ENCODE measurements around the gene CA12.

The CA12 gene

GRCh38 chr15:63381301-63382204, at the start of gene CA12:
Gene CA12 (minus strand): TSS chr15:63381846. CDS start chr15:63381720, 126 bp downstream.
- TF ChIP-seq CTCF (IDR thresholded peaks at IDR 0.05; ENCODE audit: borderline replicate concordance, insufficient read depth, low read depth, low read length), result no peak
- H3K4me3 ChIP-seq (ENCODE audit: low read depth, low read length), result no peak within 1 kb of the TSS

DNA sequence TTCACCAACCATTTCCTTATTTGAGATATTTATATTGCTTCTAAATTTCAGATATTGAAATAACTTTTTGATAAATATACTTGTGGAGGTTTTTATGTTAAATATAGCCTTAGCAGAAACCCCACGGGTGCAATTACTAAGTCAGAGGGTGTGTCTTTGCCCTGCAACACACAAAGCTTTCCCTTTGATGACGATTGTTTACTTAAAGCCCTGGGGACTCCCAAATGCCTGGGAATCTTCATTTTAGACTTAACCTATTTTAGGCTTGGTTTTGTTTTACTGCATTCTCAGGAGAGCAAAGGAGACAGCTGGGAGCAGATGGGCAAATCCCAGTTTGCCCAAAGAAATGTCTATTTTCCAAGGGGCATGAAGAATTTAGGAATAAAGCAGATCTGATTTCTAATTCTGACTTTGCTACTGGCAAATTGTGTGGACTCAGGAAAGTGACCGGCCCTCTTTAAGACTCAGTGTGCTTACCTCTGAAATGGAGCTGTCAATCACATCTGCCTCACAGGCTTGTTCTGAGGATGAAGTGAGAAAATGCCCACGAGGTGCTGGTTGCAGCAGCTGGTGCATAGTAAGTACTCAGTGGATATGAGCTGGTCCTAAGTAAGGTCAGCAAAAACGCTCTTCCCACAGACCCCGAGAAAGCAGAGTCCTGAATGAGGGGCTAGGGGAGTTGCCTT, 49.3 kb upstream of the CA12 start:
- no peak overlapping the region for H3K4me3 ChIP-seq (ENCODE audit: low read depth, low read length)
- TF ChIP-seq CTCF (IDR thresholded peaks at IDR 0.05; ENCODE audit: borderline replicate concordance, insufficient read depth, low read depth, low read length), result no peak

GRCh38 chr15:63426552-63426951, 44.9 kb upstream of the CA12 start:
- TF ChIP-seq CTCF (IDR thresholded peaks at IDR 0.05; ENCODE audit: borderline replicate concordance, insufficient read depth, low read depth, low read length), result no peak
- H3K4me3 ChIP-seq (ENCODE audit: low read depth, low read length), result no peak overlapping the region

DNA sequence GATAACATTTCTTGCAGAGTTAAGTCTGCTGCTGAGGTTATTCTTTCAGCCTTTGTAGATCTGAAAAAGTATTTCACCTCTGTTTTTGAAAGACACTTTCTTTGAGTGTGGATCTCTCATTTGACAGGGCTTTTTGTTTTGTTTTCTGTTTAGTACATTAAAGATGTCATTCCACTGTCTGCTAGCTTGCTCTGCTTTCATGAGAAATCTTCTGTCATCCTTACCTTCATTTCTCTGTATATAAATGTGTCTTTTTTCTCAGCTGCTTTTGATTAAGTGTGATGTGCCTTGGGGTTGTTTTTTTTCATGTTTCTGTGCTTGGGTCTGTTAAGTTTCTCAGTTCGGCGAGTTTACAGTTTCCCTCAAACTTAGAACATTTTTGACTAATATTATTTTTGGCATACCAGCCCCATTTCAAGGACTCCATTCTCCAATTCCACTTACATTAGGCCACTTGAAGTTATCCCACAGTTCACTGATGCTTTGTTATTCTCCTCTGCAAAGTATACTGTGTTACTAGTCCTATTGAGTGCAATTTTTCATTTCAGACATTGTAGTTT, 43.9 kb upstream of the CA12 start:
- no peak for TF ChIP-seq CTCF (IDR thresholded peaks at IDR 0.05; ENCODE audit: borderline replicate concordance, insufficient read depth, low read depth, low read length)
- no peak overlapping the region for H3K4me3 ChIP-seq (ENCODE audit: low read depth, low read length)

DNA sequence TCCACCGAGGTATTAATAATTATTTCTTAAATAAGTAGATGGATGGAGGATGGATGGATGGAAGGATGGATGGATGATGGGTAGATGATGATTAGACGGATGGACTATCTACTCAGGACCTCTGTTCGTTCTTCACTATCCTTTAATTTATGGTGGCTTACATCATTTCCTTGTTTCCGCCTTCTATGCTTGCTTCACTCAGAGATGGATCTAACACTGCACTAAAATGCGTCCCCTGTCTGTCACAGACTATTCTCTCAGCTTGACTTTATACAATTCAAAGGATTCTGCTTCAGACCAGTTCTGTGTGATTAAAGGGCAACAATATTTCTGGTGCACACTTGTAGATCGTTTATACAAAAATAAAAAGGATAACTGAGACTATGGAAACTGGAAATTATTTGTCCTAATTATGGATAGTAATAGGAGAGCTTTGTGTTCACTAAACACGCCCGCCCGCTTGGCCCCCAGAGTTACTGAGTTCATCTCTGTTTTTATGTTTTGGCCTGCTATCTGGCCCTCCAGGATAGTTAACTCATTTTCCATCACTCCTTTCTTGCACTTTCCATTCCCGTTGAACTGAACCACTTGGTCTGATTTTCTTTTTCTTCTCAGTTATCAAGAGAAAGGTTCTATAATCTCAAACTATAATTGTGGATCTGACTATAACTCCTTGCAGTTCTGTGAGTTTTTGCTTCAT, 41.4 kb upstream of the CA12 start:
- H3K4me3 ChIP-seq (ENCODE audit: low read depth, low read length), result no peak overlapping the region
- TF ChIP-seq CTCF (IDR thresholded peaks at IDR 0.05; ENCODE audit: borderline replicate concordance, insufficient read depth, low read depth, low read length), result no peak

DNA sequence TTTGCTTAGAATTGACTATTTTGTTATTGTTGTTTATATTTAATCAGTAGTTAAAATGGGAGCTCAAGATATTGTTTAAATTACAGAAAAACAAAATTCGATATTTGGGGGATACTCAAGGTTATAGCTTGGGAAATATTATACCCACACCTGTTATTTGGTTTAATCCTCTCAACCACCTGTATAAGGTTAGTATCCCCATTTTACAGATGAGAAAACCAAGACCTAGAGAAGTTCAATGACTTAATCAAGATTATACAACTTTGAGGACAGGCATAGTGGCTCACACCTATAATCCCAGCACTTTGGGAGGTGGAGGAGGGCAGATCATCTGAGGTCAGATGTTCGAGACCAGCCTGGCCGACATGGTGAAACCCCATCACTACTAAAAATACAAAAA, 39.8 kb upstream of the CA12 start:
- TF ChIP-seq CTCF (IDR thresholded peaks at IDR 0.05; ENCODE audit: borderline replicate concordance, insufficient read depth, low read depth, low read length), result no peak

More for the DNA sequence above, 39.8 kb upstream of the CA12 start:
- H3K4me3 ChIP-seq (ENCODE audit: low read depth, low read length), result no peak overlapping the region
